ENCODE results near the gene TFB2M. TPM values are rescaled to one million over a fixed set of nuclear protein-coding genes. Genes with fewer than 3 reads are reported as not detected.

The TFB2M gene
- total and polyA plus RNA-seq, 10 of the 15 experiments (the other 5 are each of a cell fraction or from before 2014, with no cell fraction given): 25.2 to 66.0 (median 36.1) TPM

- intact Hi-C loops (cut with micrococcal nuclease; ENCODE audit: unreplicated experiment) (no loop called here), in situ Hi-C loops (cut with MboI) (no loop called here)
- 87% methylated on average over 3 of the region's 3 CpGs for WGBS (ENCODE audit: insufficient coverage, insufficient replicate concordance, low lambda C conversion rate, missing lambda C conversion rate)
- no peak overlapping the region for H3K4me3 ChIP-seq
- no peak overlapping the region for H2AFZ ChIP-seq (ENCODE audit: control insufficient read depth, low read depth, low read length)
- RAD21 ChIA-PET (ENCODE audit: unreplicated experiment): no interaction called here
- SMC1A ChIA-PET (ENCODE audit: uncharacterized antibody, unreplicated experiment): interaction anchor here (0.6 kb wide), 1 partner anchor 87 kb away, joined by 3 read pairs; no protein-coding TSS in a partner anchor
- TF ChIP-seq SRF (IDR thresholded peaks at IDR 0.05; ENCODE audit: low read depth in 2 of 2, low read length in 2 of 2) (no peak), SIX5 (IDR thresholded peaks at IDR 0.05; ENCODE audit: low read depth, low read length, severe bottlenecking) (no peak), PAX8 (IDR thresholded peaks at IDR 0.05) (no peak), KDM1A (IDR thresholded peaks at IDR 0.05; ENCODE audit: borderline replicate concordance) (no peak), BACH1 (IDR thresholded peaks at IDR 0.05; ENCODE audit: borderline replicate concordance) (no peak)
- TF ChIP-seq, protein P1, sequence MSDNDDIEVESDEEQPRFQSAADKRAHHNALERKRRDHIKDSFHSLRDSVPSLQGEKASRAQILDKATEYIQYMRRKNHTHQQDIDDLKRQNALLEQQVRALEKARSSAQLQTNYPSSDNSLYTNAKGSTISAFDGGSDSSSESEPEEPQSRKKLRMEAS (IDR thresholded peaks at IDR 0.05; ENCODE audit: low read depth, low read length): no peak
- H3K4me1 ChIP-seq (ENCODE audit: control insufficient read depth, insufficient read depth, low read length): peaks cover 31% of the 10 kb centered on the region
- no peak overlapping the region for H3K9ac ChIP-seq (ENCODE audit: control insufficient read depth, insufficient read depth, low read length)
- POLR2A ChIA-PET: no interaction called here
- H4K20me1 ChIP-seq (ENCODE audit: control insufficient read depth, insufficient read depth): no peaks in the 10 kb centered on the region
- FAIRE-seq: no peak
- H3K27ac ChIP-seq (ENCODE audit: control insufficient read depth, insufficient read depth): peak overlapping the region; percentile 65
- BruUV-seq (replicated peaks): no TSS peak
- H3K9me3 ChIP-seq (replicated peaks; ENCODE audit: control insufficient read depth, insufficient read depth, low read length): peaks cover 3% of the 10 kb centered on the region; the same call in 1 of the 3 replicates
- H3K79me2 ChIP-seq (ENCODE audit: control insufficient read depth, insufficient read depth, low read length): peaks cover 67% of the 10 kb centered on the region
- ATAC-seq: no peak
- DNase-seq (ENCODE audit: low read depth, low spot score): no peak
- H3K27me3 ChIP-seq (replicated peaks in 1 of 2; ENCODE audit: control insufficient read depth in 2 of 2, insufficient read depth in 2 of 2, low read length in 1 of 2): no peaks in the 10 kb centered on the region
- no peaks in the 10 kb centered on the region; a peak in 1 of 4 replicates for H3K36me3 ChIP-seq (ENCODE audit: control insufficient read depth in 2 of 2, insufficient read depth in 2 of 2, low read length in 1 of 2)
- CTCF ChIA-PET: interaction anchor here (1.1 kb wide), 1 partner anchor 15 kb away, joined by 5 read pairs; no protein-coding TSS in a partner anchor
- H3K4me2 ChIP-seq (ENCODE audit: control insufficient read depth, insufficient read depth): peak overlapping the region; percentile 83; the same call in 1 of the 2 replicates
These were observed 10.6 kb upstream of the TFB2M start for GRCh38 chr1:246576709-246577032.

DNA sequence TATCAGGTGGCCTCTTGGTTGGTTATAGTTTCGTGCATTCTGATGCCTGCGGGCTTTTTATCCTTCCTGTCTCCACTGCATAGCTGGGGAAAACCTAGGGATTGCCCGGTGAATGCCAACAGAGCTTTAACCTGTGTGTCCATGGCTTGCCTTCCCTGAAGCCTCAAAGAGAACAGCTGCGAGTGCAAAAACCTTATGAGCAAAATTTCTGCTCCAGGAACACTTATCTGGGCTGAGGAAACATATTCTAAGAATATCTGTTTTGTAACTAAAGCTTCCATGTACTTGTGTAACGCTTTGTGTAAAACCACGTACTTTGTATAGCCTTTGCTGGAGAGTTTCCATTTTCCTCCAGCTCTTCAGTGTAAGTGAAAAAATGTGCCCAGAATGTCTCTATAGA is 7.4 kb upstream of the TFB2M start:
- Histone ChIP-seq H3K9me3 (replicated peaks; ENCODE audit: control insufficient read depth, insufficient read depth, low read length) (peaks cover 3% of the 10 kb centered on the region; the same call in 1 of the 3 replicates), H2AFZ (ENCODE audit: control insufficient read depth, low read depth, low read length) (peak overlapping the region; percentile 7; the same call in 1 of the 2 replicates), H3K4me1 (ENCODE audit: control insufficient read depth, insufficient read depth, low read length) (peaks cover 30% of the 10 kb centered on the region), H3K4me2 (ENCODE audit: control insufficient read depth, insufficient read depth) (peak overlapping the region; percentile 59; the same call in 1 of the 2 replicates), H3K4me3 (no peak overlapping the region), H3K27ac (ENCODE audit: control insufficient read depth, insufficient read depth) (peak overlapping the region; percentile 66), H4K20me1 (ENCODE audit: control insufficient read depth, insufficient read depth) (no peaks in the 10 kb centered on the region), H3K27me3 (replicated peaks in 1 of 2; ENCODE audit: control insufficient read depth in 2 of 2, insufficient read depth in 2 of 2, low read length in 1 of 2) (no peaks in the 10 kb centered on the region), H3K9ac (ENCODE audit: control insufficient read depth, insufficient read depth, low read length) (no peak overlapping the region; the same call in 1 of the 2 replicates), H3K36me3 (ENCODE audit: control insufficient read depth in 2 of 2, insufficient read depth in 2 of 2, low read length in 1 of 2) (no peaks in the 10 kb centered on the region), H3K79me2 (ENCODE audit: control insufficient read depth, insufficient read depth, low read length) (peaks cover 78% of the 10 kb centered on the region)
- in situ Hi-C loops (cut with MboI) (no loop called here), intact Hi-C loops (cut with micrococcal nuclease; ENCODE audit: unreplicated experiment) (no loop called here)
- POLR2A ChIA-PET: interaction anchor here (0.6 to 0.8 kb wide), 3 partner anchors 8 to 56 kb away, joined by 3 read pairs; no protein-coding TSS in a partner anchor
- RAD21 ChIA-PET (ENCODE audit: unreplicated experiment): interaction anchor here (0.8 to 1.2 kb wide), 3 partner anchors 22 to 122 kb away, joined by 3 read pairs; no protein-coding TSS in a partner anchor
- BruUV-seq (replicated peaks): no TSS peak
- CTCF ChIA-PET: interaction anchor here (0.6 to 2.0 kb wide), 4 partner anchors 10 to 126 kb away, joined by 3 to 7 read pairs (median 4); no protein-coding TSS in a partner anchor
- DNase-seq (ENCODE audit: low read depth, low spot score) (no peak), ATAC-seq (no peak), FAIRE-seq (no peak)
- SMC1A ChIA-PET (ENCODE audit: uncharacterized antibody, unreplicated experiment): interaction anchor here (1.2 to 1.8 kb wide), 3 partner anchors 12 to 66 kb away, joined by 3 to 8 read pairs (median 4); partner anchors contain the start of gene SMYD3
- WGBS (ENCODE audit: insufficient coverage, insufficient replicate concordance, low lambda C conversion rate, missing lambda C conversion rate): 23% methylated on average over 6 of the region's 6 CpGs
- TF ChIP-seq ELK1 (IDR thresholded peaks at IDR 0.05; ENCODE audit: low read depth, low read length) (no peak), TCF3 (IDR thresholded peaks at IDR 0.05; ENCODE audit: borderline replicate concordance, insufficient read depth, low read depth, low read length) (no peak), NFXL1 (IDR thresholded peaks at IDR 0.05; ENCODE audit: borderline replicate concordance) (no peak), ZNF687 (IDR thresholded peaks at IDR 0.05) (no peak), RUNX3 (IDR thresholded peaks at IDR 0.05; ENCODE audit: low read length) (peak; percentile 19; the same call in 1 of the 2 replicates), ZSCAN29 (IDR thresholded peaks at IDR 0.05) (no peak)
